Measurements from ENCODE around the gene RABL6. TPM values are rescaled to one million over a fixed set of nuclear protein-coding genes. Genes with fewer than 3 reads are reported as not detected.
A peak's percentile ranks its signal among the peaks of the same experiment; 100 is the strongest.
"Not testable (repeated sequence)": the region's sequence is repeated elsewhere in the genome, so short reads cannot be mapped to it uniquely, and the experiment has no call there.

The RABL6 gene
- polyA plus RNA-seq, 1 donor from 2014 or later: 19.7 TPM

DNA sequence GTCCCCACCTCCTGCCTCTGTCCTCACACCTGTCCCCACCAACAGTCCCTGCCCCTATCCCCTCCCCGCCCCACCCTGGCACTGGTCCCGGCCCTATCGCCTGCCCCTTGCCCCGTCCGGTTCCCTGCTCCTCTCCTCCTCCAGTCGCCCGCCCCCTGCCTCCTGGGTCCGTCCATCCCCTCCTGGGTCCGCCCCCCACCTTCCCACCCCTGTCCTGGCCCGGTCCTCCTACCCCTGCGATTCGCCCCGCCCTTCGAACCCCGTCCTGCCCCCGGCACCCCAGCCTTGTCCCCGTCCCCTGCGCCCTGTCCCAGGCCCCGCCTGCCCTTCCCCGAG, 58.0 kb downstream of the RABL6 start:
- Mint-ChIP-seq H3K4me1 (peaks cover 0 to 9% (median 8%) of the 10 kb centered on the region in 3 donors), H3K9me3 (no peaks in the 10 kb centered on the region), H3K27ac (peak overlapping the region in 1 of 3 donors; percentile 12), H3K4me3 (peak overlapping the region; percentile 43 to 95 (median 90)), H3K36me3 (no peaks in the 10 kb centered on the region), H3K27me3 (no peaks in the 10 kb centered on the region)

DNA sequence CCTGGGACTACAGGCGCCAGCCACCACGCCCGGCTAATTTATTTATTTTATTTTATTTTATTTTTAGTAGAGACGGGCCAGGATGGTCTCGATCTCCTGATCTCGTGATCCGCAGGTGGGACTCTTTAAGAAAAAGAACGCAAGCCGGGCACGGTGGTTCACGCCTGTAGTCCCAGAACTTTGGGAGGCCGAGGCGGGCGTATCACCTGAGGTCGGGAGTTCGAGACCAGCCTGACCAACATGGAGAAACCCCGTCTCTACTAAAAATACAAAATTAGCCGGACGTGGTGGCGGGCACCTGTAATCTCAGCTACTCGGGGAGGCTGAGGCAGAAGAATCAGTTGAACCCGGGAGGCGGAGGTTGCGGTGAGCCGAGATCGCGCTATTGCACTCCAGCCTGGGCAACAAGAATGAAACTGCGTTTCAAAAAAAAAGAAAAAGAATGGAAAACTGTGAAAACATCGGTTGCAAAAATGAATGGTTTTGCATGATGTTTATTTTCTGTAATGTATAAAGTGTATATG, 59.2 kb downstream of the RABL6 start:
- not testable (repeated sequence) for H3K27me3 Mint-ChIP-seq, H3K4me1 Mint-ChIP-seq, H3K36me3 Mint-ChIP-seq, H3K27ac Mint-ChIP-seq, H3K9me3 Mint-ChIP-seq
- peak overlapping the region; percentile 73 to 88 (median 80) for H3K4me3 Mint-ChIP-seq

DNA sequence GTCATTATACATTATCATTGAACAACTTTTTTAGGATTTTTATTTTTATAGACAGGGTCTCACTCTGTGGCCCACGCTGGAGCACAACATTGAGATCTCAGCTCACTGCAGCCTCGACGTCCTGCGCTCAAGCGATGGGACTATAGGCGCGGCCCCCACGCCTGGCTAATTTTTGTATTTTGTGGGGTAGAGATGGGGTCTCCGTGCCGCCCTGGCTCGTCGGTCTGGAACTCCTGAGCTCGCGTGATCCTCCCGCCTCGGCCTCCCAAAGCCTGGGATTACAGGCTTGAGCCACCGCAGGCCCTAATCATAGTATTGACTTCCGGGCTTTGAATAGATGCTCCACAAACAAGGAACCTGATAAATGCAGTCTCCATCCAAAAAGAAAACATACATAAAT, 59.7 kb downstream of the RABL6 start:
- no peaks in the 10 kb centered on the region for H3K9me3 Mint-ChIP-seq
- H3K27ac Mint-ChIP-seq: peak overlapping the region in 2 of 3 donors; percentile 5 to 67
- peaks cover 0 to 9% (median 8%) of the 10 kb centered on the region in 3 donors for H3K4me1 Mint-ChIP-seq
- no peaks in the 10 kb centered on the region for H3K27me3 Mint-ChIP-seq
- H3K36me3 Mint-ChIP-seq: no peaks in the 10 kb centered on the region
- peak overlapping the region; percentile 52 to 88 (median 74) for H3K4me3 Mint-ChIP-seq

DNA sequence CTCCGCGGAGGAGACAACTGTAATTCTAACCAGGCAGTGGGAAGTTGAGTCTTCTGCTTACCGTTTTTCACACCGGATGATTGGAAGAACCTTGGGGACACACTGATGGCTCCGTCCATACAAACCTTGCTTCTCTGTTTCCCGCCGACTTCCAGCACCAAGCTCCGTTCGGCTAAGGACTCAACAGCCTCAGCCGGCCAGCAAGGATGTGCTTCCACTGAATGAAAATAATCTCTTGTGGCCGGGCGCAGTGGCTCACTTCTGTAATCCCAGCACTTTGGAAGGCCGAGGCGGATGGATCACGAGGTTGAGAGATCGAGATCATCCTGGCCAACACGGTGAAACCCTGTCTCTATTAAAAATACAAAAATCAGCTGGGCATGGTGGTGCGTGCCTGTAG, 60.2 kb downstream of the RABL6 start:
- peak overlapping the region in 2 of 3 donors; percentile 5 to 67 for H3K27ac Mint-ChIP-seq
- H3K36me3 Mint-ChIP-seq: no peaks in the 10 kb centered on the region
- no peaks in the 10 kb centered on the region for H3K27me3 Mint-ChIP-seq

DNA sequence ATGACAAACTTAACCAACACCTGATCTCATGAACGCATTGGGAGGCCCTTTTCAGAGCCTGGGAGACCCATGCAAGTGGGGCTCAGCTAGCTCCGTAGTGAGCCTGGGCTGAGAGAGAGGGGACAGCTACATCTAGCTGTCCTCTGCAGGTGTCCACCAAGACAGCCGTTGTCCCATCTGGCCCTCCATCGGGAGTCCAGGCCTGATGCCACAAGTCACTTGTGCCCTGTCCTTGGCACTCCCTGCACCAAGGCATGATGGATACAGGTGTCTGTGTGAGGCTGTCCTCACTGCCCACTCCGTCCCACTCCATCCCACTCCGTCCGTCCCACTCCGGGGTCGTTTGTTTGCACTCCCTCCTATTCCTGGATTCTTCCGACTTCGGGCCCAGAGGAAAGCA, 60.9 kb downstream of the RABL6 start:
- Mint-ChIP-seq H3K27me3 (no peaks in the 10 kb centered on the region), H3K4me1 (peaks cover 0 to 8% (median 7%) of the 10 kb centered on the region in 3 donors), H3K4me3 (peak overlapping the region; percentile 12 to 88 (median 70)), H3K27ac (peak overlapping the region in 1 of 3 donors; percentile 39), H3K36me3 (no peaks in the 10 kb centered on the region), H3K9me3 (no peaks in the 10 kb centered on the region)

More for the DNA sequence above, 60.2 kb downstream of the RABL6 start:
- no peaks in the 10 kb centered on the region for H3K9me3 Mint-ChIP-seq
- H3K4me1 Mint-ChIP-seq: peaks cover 0 to 9% (median 8%) of the 10 kb centered on the region in 3 donors
- H3K4me3 Mint-ChIP-seq: peak overlapping the region; percentile 41 to 88 (median 64)

DNA sequence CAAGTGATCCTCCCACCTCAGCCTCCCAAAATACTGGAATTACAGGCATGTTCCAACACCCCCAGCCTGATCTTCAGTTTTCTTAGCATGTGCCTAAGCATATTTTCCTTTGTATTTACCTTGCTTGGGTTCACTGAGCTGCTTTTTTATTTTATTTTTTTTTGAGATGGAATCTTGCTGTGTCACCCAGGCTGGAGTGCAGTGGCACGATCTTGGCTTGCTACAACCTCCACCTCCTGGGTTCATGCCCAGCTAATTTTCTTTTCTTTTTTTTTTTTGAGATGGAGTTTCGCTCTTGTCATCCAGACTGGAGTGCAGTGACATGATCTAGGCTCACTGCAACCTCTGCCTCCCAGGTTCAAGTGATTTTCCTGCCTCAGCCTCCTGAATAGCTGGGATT, 61.9 kb downstream of the RABL6 start:
- H3K4me1 Mint-ChIP-seq, H3K4me3 Mint-ChIP-seq, H3K27me3 Mint-ChIP-seq, H3K36me3 Mint-ChIP-seq, H3K9me3 Mint-ChIP-seq: not testable (repeated sequence)
- peak overlapping the region in 1 of 3 donors; percentile 71 for H3K27ac Mint-ChIP-seq

DNA sequence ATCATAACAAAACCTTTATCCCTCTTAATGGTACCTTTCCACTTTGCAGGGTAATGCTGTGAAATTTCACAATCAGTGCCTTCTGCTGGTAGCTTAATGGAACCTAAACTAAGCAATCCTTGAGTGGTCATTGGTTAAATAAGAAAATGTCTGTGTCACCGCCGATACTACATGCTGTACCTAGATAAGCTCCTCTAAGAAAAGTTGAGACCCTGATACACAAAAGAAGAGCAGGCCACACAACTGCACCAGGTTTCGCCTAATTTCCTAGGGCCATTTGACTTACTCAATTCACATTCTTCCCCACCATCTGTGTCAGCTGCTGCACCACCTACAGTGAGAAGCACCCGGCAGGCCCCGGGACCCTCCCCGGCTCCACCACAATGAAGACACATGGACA, 67.4 kb downstream of the RABL6 start:
- Mint-ChIP-seq H3K27me3 (no peaks in the 10 kb centered on the region), H3K9me3 (no peaks in the 10 kb centered on the region), H3K36me3 (no peaks in the 10 kb centered on the region), H3K27ac (no peak overlapping the region), H3K4me3 (peak overlapping the region in 1 of 4 donors; percentile 43), H3K4me1 (peaks cover 0 to 3% (median 0%) of the 10 kb centered on the region in 3 donors)

DNA sequence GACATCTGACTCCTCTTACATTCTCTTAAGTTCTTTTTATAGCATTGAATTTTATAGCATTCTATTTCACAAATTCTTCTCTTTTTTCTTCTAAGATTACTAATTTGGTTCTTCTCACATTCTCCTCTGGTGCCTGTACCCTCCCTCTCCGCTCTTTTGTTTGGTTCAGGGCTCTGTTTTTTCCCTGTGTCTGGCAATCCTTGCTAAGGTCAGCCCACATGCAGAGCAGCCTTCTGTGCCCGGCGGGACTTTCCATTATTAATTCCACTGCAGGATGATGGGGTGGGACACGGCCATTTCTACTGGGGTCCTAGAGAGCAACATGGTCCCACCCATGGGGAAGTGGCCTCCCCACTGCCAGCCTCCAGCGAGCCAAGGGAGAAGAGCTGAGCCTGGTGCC, 68.7 kb downstream of the RABL6 start:
- Mint-ChIP-seq H3K9me3 (no peaks in the 10 kb centered on the region), H3K4me1 (peaks cover 0 to 3% (median 3%) of the 10 kb centered on the region in 3 donors), H3K27me3 (no peaks in the 10 kb centered on the region), H3K36me3 (no peaks in the 10 kb centered on the region), H3K4me3 (peak overlapping the region in 1 of 4 donors; percentile 19), H3K27ac (no peak overlapping the region)

DNA sequence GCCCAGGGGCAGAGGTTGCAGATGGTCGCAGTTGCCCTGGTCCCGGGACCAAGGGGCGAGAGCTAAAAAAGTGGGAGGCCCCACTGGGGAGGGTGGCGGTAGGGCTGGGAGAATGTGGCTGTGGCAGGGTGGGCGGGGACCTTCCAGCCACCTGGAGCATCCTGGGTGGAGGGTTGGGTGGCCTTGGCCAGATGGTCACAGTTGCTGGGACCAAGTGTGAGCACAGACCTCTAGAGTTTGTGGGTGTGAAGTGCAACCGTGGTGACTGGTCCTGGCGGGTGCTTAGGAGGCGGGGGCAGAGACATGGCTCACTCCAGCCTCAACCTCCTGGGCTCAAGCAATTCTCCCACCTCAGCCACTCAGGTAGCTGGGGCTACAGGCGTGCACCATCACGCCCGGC, 72.9 kb downstream of the RABL6 start:
- Mint-ChIP-seq H3K27me3 (no peaks in the 10 kb centered on the region), H3K27ac (no peak overlapping the region), H3K4me3 (peak overlapping the region in 1 of 4 donors; percentile 90), H3K4me1 (peaks cover 6 to 17% (median 14%) of the 10 kb centered on the region in 3 donors), H3K36me3 (no peaks in the 10 kb centered on the region), H3K9me3 (no peaks in the 10 kb centered on the region)

DNA sequence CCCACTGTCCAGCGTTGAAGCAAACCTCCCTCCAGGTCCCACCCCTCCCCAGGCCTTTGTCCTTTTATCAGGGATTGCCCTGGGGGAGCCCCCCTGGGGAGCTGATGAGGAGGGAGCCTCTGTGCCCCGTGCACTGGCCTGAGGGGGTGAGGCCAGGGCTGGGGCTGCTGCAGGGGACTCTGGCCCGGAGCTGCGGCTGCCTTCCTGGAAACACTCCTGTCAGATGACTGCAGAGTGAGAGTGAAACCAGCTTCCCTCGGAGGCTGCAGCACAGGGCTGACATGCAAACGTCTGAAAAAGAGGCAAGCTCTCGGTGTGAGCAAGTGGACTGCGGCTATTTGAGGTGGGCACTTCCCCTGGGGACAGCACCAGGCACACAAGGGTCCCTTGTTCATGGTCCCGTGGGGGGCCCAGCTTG, 74.0 kb downstream of the RABL6 start:
- H3K9me3 Mint-ChIP-seq: no peaks in the 10 kb centered on the region
- peak overlapping the region; percentile 79 to 92 (median 87) for H3K4me3 Mint-ChIP-seq
- H3K36me3 Mint-ChIP-seq: no peaks in the 10 kb centered on the region
- H3K4me1 Mint-ChIP-seq: peaks cover 6 to 17% (median 14%) of the 10 kb centered on the region in 3 donors
- H3K27me3 Mint-ChIP-seq: no peaks in the 10 kb centered on the region
- H3K27ac Mint-ChIP-seq: peak overlapping the region; percentile 16 to 95 (median 92)

DNA sequence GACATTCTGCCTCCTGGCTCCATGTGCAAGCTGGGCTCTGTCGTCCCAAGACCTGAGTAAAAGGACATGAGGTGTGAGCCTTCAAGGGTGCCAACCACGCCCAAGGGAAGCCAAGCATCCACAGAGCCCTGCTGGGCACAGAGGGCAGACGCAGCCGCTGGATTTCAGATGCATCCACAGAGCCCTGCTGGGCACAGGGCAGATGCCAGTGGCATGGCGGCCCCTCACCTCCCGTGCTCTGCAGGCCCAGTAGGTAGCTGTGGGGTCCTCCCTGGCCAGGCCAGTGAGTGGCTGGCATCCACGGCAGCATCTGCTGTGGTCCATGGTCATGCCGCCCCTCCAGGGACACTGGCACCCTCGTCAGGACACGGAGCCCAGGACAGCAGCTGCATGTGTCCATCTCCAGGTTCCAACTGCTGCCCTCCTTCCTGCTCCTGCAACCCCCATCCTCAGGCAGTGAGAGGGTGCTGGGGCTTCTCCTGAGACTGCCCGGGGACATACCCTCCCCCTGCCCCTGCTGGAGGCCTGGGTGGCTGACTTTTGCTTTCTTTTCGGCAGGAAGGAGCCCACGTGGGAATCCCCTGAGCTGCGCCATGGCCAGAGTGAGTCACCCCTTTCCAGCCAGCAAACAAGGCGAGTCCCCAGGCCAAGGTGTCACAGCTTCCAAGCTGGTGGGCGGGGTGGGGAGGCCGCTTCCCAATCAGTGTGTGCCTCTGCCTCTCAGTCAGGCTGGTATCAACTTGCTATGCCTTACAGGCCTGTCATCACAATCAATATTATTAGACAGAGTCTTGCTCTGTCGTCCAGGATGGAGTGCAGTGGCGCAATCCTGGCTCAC, 74.6 kb downstream of the RABL6 start:
- Mint-ChIP-seq H3K27me3 (no peaks in the 10 kb centered on the region), H3K36me3 (no peaks in the 10 kb centered on the region)

DNA sequence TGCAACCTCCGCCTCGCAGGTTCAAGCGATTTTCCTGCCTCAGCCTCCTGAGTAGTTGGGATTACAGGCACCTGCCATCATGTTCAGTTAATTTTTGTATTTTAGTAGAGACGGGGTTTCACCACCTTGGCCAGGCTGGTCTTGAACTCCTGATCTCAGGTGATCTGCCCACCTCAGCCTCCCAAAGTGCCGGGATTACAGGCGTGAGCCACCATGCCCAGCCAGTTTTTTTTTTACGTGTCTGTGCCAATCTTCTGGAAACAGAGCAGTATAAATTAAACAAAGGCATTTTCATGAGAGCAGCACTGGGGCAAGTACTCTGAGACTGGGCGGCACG, 75.2 kb downstream of the RABL6 start:
- H3K27ac Mint-ChIP-seq: peak overlapping the region; percentile 86 to 95 (median 92)
- H3K4me1 Mint-ChIP-seq: peaks cover 16 to 24% (median 19%) of the 10 kb centered on the region in 3 donors
- H3K27me3 Mint-ChIP-seq, H3K9me3 Mint-ChIP-seq, H3K36me3 Mint-ChIP-seq: not testable (repeated sequence)
- peak overlapping the region; percentile 79 to 92 (median 87) for H3K4me3 Mint-ChIP-seq

More for the DNA sequence above, 74.6 kb downstream of the RABL6 start:
- Mint-ChIP-seq H3K4me1 (peaks cover 10 to 20% (median 16%) of the 10 kb centered on the region in 3 donors), H3K27ac (peak overlapping the region; percentile 86 to 95 (median 92)), H3K4me3 (peak overlapping the region; percentile 79 to 92 (median 87)), H3K9me3 (no peaks in the 10 kb centered on the region)

DNA sequence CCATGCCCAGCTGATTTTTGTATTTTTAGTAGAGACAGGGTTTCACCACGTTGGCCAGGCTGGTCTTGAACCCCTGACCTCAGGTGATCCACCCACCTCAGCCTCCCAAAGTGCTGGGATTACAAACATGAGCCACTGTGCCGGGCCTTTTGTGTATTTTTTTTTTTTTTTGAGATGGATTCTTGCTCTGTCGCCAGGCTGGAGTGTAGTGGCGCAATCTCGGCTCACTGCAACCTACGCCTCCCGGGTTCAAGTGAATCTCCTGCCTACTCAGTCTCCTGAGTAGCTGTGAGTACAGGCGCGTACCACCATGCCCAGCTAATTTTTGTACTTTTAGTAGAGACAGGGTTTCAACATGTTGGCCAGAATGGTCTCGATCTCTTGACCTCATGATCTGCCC, 75.9 kb downstream of the RABL6 start:
- Mint-ChIP-seq H3K4me3 (peak overlapping the region in 1 of 4 donors; percentile 92), H3K4me1 (peaks cover 16 to 25% (median 24%) of the 10 kb centered on the region in 3 donors), H3K27ac (peak overlapping the region in 1 of 3 donors; percentile 19)
- not testable (repeated sequence) for H3K9me3 Mint-ChIP-seq, H3K36me3 Mint-ChIP-seq, H3K27me3 Mint-ChIP-seq

DNA sequence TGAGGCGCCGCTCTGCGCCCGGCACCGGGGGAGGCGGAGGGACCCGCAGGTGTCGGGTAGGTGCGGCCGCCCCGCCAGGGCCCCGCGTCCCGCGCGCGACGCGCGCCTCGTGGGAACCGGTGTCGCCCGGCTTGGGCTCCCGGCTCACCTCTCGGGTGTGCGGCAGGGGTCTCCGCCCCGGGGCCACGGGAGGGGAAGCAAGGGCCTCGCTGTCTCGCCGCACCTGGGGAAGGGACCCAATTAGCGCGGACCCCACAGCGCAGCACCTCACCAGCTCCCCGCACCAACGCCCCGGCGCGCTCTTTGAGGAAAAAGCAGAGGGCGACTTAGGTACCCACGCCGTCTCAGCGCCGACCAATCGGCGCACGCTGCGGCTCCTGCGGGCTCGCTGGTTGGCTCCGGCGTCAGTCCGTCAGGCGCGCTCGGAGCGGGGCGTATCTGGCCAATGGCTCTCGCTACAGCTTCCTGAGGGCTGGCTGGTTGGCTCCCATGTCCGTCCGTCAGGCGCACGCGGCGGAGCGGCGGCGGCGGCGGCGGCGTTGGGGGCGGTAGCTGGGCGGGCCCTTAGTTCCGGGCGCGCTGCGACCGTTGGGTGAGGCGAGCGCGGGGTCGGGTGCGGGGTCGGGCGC, 78.3 kb downstream of the RABL6 start, which contains the start of gene TRAF2:
TRAF2 (plus strand) TSS at position 567 of the 629 bp plus-strand sequence. CDS start 12,225 bp downstream, outside the sequence.
- Mint-ChIP-seq H3K36me3 (no peaks in the 10 kb centered on the region), H3K27ac (peak within 1 kb of the TSS; percentile 90 to 96 (median 95)), H3K4me1 (peaks cover 16 to 24% (median 21%) of the 10 kb centered on the region in 3 donors), H3K27me3 (no peaks in the 10 kb centered on the region), H3K4me3 (peak within 1 kb of the TSS; percentile 85 to 96 (median 94)), H3K9me3 (no peaks in the 10 kb centered on the region)
